HG03159 (cell line): Measurements from ENCODE around the gene SLC51B.
"Not testable (repeated sequence)": the region's sequence is repeated elsewhere in the genome, so short reads cannot be mapped to it uniquely, and the experiment has no call there.

Experiments
- ATAC-seq: cut with Tn5 transposase; IDR thresholded peaks from one replicate; pipeline ENCODE4 v1.9.1; 2021; ENCODE audit warnings: mild to moderate bottlenecking, moderate library complexity; ENCODE audit not compliant: unreplicated experiment

The SLC51B gene

DNA sequence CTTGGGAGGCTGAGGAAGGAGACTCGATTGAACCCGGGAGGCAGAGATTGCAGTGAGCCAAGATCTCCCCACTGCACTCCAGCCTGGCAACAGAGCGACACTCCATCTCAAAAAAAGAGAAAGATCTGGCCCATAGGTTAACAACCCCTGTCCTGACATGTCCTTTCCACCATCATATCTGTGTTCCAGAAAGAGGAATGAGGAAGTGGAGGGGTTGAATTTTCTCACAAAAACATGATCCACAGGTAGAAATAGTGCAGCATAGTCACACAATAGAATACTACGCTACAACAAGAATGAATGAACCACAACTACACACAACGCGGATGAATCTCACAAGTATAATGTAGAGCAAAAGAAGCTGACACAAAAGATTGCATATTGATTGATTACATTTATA lies 4.7 kb upstream of the SLC51B start:
- ATAC-seq: no peak

DNA sequence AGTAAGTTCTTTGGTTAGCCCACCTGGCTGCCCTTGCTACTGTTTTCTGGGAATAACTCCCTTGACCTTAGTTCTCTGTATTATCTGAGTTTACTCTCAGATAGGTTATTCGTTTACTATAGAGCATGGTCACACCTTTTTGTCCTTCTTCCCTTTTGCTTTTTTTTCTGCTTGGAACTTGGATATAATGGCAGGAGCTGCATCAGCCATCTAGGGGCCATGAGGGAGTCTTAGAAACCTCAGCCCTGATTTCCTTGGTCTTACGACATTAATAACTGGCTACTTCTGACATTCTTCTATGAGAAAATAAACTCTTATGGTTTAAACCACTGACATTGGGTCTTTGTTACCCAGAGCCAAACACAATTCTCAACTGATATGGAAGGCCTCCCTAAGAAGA lies 3.4 kb upstream of the SLC51B start:
- no peak for ATAC-seq

DNA sequence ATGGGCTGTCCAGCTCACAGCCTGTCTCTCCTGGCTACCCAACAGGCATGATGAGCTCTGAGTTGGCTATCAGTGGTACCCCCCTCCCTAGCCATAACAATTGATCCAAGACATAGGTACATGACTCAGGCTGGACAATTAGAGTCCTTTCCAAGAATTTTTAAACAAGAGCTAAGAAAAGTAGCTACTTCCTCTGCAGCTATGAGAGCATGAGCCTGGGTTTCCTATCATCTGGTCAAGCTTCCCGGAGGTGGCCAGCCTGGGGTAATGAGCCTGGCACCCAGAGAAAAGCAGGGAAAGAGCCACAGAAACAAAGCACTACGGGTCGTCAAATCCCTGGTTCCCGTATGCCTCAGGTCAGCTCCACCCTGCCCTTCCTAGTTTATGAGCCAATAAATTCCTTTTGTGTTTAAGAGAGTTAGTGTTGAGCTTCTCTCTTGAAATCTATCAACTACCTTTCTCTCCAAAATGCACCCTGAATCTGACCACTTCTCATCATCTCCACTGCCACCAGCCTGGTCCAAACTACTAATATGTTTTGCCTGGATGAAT lies 2.3 kb upstream of the SLC51B start:
- ATAC-seq: no peak

DNA sequence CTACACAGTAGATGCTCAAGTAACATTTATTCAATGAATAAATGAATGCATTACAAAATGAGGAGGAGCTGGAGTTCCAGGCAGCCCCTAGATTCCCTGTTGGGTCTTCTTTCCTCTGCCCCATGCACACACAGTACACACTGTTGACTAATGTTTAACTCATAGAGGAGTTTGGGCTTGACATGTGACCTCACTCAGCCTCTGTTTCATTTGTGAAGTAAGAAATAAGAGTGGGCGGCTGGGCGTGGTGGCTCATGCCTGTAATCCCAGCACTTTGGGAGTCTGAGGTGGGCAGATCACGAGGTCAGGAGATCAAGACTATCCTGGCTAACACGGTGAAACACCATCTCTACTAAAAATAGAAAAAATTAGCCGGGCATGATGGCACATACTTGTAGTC lies 969 bp upstream of the SLC51B start:
- not testable (repeated sequence) for ATAC-seq

DNA sequence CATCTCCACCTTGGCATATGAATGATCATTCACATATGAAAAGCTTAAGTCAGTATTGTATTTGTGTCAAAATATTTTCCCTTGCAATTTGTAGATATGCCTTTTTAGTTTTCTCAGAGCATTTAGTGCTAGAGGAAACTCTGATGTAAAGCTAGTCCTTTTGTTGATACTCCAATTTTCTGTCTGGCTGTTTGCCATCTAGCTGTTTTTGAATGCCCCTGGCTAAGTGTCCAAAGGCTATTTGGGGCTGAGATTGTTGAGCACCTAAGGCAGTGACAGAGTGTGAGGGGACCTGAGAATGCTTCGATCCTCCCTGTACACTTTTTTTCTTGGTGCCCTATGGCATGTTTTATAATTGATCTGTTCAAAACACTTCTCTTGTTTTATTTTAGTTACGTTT lies 3.1 kb downstream of the SLC51B start:
- no peak for ATAC-seq

DNA sequence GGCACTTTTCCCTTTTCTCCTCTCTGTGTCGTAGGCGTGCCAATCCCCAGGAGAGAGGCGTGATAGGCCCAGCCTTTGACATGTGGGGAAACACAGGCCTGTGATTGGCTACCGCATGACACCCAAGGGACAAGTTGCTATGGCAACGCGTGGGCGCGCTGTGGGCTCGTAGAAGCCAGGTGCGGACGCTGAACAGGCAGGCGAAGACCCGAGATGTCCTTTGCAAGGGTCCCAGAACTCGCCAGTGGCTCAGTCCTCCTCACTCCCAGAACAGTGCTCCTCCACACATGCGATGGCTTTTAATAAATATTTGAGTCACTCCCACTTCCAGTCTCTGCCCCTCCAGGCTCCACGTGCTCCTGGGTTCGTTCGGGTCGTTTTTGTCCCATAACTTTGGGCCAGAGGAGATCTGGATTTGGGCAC lies 4.2 kb downstream of the SLC51B start:
- ATAC-seq: peak; percentile 88

DNA sequence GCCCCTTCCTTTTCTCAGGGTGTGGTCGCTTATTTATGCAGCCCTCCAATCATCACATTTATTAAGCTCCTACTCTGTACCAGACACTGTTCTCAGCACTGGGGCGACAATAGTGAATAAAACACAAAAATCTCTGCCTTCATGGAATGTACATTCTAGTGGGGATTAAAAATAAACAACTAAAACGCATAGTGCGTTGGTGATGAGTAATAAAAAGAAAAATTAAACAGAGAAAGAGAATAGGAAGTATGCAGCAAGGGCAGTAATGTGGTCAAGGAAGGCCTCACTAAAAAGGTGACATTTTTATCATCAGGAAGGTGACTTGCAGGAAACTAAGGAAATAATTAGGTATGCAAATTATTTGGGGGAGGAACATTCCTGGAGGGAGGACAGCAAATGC lies 5.1 kb downstream of the SLC51B start:
- no peak for ATAC-seq

DNA sequence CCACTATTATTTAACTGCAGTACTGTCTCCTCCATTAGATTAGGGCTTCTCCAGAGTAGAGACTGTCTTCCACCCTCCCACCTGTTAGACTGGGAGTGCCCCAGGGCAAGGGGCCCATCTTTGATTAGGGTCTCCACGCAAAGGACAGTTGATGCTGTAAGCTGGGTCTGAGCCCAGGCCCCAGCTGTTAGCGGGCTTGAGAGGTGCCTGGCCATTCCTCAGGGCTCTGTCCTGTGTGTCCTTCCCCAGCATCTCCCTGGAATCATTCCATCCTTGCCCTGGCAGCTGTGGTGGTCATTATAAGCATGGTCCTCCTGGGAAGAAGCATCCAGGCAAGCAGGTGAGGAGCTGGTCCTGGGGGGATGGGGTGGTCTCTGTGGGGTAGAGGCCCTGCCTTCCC lies 6.1 kb downstream of the SLC51B start:
- no peak for ATAC-seq

DNA sequence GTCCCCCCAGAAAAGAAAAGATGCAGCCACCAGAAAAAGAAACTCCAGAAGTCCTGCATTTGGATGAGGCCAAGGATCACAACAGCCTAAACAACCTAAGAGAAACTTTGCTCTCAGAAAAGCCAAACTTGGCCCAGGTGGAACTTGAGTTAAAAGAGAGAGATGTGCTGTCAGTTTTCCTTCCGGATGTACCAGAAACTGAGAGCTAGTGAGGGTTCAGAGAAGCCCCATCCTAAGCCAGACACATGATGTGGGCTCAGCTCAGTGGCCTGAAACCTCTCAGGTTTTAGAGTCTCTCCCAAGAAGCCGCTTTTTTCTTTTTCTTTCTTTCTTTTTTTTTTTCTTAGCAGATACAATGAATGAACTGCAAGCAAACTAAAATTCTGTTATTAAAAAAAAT lies 7.8 kb downstream of the SLC51B start:
- no peak for ATAC-seq

DNA sequence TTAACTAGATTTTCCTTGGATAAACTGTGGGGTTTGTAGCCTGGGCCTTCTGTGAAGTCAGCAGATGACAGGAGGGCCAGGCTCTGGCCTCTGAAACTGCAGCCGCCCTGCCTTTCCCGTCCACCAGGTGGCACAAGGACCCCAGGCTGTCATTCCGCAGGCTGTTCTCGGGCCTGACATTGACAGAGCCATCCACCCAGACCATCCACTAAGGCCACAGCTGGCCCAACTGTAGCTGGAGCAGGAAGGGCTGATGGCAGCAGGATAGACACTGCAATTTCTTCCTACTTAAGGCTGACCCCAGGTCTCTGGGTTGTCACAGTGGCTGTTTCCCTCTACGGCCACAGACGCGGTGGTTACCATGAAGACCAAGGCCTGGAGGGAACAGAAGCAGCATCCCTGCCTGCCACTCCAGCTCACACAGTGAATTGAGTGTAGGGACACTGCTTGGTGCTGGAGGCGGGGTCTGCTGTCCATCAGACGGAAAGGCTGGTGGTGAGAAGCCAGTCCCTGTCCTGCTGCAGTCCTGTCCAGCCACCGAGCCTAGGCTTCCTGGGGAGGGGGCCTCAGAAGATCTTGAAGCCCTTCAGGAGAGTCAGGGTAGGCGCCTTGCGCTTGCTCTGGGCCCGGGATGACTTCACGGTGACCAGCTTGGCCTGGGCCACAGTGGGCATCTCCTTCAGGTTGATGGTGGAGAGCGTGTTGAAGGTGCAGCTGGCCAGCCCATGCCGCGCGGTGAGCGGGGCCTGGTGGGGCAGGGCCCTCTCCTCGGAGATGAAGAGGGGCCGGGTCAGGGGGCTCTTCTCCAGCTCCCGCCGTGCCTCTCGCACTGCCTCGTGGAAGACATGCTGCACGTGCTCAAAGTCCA lies 9.4 kb downstream of the SLC51B start:
- no peak for ATAC-seq

DNA sequence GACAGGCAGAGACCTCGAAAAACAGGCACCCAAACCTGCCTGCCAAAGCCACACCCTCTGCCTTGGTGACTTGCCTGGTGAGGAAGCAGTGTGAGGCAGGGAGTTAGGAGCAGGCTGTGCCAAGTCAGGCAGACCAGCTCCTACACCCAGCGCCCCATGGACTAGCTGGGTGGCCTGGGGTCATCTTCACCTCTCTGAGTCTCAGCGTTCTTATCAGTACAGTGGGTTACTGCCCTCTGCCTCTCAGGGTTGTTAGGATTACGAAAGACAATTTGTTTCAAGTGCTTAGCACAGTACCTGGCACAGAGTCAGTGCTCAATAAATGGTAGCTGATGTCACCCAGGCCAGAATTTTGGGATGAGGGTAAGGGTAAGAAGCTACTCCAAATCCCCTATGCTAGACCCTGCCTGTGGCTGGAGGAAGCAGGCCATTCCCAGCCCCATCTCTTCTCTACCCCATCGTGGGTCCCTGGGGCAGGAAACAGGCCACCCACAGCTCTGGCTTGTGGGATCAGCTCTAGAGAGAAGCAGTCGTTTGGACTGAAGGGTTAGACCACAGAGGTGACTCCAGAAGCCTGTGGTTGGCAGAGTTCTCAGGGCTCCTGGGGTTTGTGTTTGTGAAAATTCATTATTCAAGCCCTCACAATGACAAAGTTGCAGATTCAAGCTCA lies 10.1 kb downstream of the SLC51B start:
- no peak for ATAC-seq

DNA sequence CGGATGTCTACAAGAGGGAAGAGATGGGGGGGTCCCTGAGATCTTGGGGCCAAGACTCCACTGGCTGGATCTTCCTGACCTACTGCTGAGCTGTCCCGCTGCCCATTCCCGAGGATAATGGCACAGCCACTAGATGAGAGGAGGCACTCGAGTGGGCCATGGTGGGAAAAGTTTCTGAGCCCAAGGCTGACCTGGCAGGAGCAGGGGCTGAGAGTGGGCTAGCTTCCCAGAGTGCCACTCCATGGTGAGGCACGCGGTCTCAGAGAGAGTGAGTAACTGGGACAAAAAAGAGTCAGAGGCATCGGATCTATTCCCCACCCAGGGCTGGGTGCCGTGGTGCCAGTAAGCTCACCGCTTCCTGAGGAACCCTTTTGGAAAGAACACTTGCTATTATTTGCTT lies 10.9 kb downstream of the SLC51B start:
- no peak for ATAC-seq

DNA sequence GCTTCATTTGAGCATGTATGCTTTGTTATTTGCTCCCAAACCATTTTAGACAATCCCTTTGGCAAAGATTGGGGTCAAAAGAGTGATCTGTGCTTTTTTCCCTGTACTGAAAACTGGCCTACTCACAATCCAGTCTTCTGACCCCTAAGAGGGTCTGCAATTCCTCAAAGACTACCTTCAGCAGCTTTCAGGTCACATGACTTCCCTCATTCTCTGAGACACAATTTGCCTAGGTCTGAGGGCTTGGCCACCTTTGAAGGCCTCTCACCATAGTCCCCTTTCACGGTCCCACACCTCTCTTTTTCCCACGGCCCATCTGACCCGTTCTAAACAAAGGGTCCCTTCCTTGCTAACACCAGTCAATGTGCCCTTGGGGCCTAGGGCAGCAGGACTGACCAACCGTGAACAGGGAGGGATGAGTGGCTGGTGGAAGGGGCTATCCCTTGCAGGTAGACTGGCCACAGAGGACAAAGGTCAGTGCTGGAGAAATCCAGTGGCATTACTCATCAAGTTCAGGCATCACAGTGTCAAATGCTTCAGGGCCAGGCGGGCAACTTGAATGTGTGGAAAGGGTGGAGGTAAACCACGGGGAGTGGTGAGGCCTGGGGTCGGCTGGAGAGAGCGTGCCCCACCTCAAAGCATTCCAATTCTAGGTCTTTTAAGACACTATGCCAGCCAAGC lies 11.8 kb downstream of the SLC51B start:
- ATAC-seq: no peak

DNA sequence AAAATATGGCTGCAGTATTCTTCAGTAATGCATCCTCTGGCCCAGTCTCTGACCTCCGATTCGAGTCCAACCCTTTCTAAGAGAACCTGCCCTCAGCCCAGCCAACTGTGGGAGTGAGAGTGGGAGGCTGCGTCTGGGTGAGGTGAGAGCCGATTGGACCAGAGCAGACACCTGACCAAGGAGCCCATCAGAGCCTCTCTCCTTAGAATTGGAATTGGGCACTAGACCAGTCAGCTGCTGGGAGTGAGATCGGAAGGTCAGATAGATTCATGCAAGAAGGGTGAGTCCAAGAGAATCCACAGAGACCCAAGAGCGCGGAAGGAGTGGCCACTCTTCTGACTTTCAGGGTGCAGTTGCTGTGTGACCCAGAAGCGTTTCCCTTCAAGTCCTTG lies 12.4 kb downstream of the SLC51B start:
- no peak for ATAC-seq

DNA sequence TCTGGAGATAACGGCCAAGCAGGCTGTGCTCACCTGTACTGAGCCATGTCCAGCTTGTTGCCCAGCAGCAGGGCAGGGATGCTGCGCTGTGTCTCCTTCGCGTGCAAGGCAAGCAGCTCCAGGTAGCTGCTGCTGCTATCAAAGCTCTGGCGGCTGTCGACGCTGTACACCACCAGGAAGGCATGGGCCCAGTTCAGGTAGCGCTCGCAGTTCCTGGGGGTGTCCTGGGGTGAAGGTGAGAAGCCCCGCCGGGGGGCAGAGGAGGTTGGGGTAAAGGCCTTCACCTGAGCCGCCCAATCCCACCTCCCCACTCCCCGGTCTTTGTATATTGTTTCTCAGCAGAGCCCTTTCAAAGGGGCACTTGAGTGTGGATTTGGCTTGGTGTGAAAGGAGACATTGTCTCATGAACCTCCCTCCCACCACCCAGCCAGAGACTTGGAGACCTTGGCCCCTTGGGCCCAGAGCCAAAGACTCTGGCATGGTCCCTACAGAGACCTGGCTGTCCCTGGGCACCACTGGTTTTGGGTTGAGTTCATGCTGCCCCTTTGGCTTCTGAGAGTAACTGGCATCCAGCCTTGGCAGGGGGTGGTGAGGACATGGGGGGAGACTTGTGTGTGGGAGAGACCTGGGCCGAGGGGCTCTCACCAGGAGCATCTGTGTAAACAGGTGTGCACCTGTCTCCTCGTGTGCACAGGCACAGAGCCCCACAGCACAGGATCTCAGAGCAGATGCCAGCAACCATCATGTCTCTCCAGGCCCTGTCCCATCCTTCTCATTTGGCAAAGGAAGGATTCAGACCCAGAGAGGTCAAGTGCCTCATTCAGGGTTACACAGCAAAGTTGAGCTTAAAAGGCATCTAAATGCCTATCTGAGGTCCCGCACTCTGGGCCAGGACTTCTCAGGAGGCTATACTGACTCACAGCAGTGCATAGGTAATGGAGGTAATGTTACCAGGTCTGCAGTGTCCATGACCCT lies 13.5 kb downstream of the SLC51B start:
- no peak for ATAC-seq

DNA sequence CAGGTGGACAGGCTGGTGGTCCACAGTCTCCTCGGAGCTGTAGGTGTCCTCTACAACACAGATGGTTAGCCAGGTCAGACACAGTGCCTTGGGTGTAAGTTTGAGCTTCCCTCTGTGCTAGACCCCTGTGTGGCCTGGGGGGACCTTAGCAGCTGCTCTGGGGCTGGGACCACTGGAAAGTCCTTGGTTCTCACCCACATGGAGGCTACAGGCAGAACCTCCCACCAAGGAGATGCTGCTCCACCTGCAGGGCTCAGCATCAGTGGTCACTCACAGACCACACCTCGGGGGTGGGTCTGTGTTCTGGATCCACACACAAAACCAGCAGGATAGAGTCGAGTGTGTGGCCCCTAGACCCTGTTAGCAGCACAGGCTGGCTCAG lies 14.2 kb downstream of the SLC51B start:
- no peak for ATAC-seq

DNA sequence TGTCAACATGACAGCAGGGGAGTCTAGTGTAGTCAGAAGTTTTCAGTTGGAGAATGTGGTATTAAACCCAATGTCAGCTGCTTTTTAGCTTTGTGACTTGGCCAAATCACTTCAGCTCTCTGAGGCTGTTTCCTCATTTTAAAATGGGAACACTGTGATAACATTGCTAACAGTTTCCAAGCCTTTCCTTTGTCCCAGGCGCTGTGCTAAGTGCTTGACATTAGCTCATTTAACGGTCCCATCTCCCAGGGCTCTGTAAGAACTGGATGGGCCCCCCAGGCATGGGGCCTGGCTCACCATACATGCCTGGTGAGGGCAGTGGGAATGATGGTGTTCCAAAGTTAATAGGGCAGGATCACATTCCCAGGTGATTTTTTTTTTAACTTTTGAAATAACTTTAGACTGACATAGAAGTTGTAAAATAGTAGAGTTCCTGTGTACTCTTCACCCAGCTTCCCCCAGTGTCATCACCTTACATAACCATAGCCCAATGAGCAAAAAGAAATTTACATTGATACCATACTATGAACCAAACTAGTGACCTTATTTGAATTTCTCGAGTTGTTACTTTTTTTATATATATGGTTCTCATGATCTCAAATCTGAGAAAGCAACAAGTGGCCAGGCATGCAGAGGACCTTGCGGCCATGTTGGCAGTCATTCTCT lies 14.9 kb downstream of the SLC51B start:
- no peak for ATAC-seq

DNA sequence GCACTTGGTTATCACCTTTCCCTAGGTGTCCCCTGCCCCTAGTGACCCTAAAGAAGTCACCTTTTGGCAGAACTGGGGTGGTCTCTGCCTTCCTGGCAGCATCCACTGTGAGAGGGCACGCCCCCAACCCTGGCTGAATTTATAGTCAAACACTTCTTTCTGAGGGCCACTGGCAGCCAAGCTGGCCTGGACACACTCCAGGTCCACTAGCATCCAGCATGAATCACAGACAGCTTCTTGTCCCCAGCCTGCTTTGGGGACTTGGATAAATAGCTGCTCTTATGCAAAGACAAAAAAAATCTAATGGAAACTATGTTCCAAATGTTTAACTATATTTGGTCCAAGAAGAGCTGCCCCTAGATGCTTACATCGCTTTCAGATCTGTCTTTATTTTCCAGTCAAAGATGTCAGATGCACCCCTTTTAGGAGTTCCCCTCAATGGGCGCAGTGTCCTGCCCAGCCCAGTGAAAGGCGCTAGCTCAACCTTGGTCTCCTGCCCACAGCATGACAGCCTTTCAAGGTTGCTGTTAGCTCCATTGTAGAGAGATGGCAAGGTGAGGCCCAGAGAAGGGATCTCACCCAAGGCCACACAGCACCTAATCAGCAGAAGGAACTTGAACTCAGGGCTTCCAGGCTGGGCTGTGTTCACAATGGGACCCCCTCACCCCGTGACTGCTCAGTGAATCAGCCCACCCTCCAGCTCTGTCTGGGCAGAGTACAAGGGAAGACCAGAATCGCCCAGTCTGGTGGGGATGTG lies 15.6 kb downstream of the SLC51B start:
- ATAC-seq: no peak

DNA sequence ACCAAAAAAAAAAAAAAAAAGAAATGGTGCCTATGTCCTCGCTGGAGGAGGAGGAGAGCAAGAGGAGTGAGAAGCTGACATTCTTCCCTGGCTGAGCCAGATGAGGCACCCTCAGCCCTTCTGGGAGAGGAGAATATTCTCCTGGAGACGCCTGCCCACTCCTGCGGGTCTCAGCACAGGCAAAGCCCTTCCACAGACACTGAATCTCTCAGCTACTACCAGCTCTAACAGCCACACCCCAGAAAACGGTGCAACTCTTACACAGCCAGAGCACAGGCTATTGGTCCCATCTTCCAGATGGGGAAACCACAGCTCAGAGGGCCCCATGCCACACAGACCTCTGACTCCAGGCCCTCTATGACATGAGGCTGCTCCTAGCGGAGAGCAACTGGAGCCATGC lies 16.9 kb downstream of the SLC51B start:
- ATAC-seq: no peak
